ENCODE data around the gene CEP83. TPM values are rescaled to one million over a fixed set of nuclear protein-coding genes. Genes with fewer than 3 reads are reported as not detected.

Gene CEP83
- polyA plus RNA-seq, 4 donors: 25.8 to 33.2 (median 30.5) TPM

GRCh38 chr12:94309373-94309772 is 150.3 kb downstream of the CEP83 start:
- DNase-seq (ENCODE audit: low read depth in 4 of 4, low spot score in 3 of 4): no peak

DNA sequence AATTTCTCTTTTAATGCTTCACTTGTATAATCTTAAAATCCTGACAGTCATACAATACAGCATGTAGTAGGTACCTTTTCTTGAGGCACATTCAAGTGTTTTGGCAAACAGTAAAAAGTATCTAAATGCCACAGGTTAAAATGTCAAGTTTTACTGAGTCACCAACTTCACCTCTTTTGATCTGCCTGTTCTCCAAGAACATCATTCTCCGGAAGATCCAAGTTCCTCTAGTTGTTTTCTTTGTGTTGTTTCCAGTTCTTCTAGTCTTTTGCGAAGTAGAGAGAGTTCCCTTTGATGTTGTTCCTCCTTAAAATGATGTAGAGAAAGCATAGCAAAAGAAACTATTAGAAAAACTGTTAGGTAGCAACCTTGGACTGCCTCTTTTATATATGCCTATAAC is 151.1 kb downstream of the CEP83 start:
- DNase-seq (ENCODE audit: low read depth in 4 of 4, low spot score in 3 of 4): no peak

- DNase-seq (ENCODE audit: low read depth in 4 of 4, low spot score in 3 of 4): no peak
Observed at GRCh38 chr12:94305130-94305957, 154.3 kb downstream of the CEP83 start.

GRCh38 chr12:94304566-94305061 is 155.1 kb downstream of the CEP83 start:
- no peak for DNase-seq (ENCODE audit: low read depth in 4 of 4, low spot score in 3 of 4)

GRCh38 chr12:94304012-94304411 is 155.7 kb downstream of the CEP83 start:
- DNase-seq (ENCODE audit: low read depth in 4 of 4, low spot score in 3 of 4): no peak

DNA sequence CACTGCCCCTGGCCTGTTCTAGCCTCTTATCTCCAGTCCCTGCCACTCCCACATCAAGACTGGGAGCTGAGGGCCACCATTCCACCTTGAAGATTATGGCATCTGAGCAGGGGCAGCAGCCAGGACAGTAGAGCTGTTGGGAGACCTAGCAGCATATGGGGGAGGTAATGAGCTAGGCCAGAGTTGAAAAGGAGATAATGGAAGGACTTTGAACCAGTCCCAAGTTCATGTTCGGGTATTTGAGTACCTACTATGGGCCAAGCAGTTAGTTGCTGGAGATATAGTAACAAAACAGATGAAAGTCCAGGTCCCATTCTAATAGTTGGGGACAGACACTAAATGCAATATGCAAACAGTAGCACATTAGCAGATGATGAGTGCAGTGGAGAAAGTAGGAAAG is 159.8 kb downstream of the CEP83 start:
- DNase-seq (ENCODE audit: low read depth in 4 of 4, low spot score in 3 of 4): no peak

DNA sequence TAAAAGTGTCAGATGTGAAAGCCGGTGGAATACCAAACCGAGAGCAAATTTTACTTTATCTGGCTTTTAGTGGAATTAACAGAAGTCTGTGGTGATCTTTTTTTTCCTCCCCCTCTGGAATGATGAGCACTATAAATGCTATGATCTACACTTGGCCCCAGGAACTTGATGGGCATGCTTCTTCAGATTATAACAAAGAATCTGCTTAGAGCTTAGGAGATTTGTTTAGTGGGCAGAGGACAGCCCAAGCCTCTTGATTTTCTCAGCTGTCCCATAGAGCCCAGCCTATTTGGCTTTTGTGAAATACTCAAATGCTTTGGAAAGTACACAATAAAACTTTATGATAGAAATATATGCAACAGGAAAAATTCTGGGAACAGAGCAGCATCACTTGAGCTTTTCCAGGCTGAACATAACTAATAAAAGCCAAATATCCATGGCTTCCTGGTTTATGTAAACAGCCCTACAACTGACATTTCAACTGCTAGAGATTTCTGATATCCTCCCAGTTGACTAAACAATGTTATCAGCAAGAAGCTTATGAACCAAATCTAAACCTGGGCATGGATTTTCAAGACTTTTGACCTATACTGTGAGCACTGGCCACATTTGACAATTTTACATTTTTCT is 161.7 kb downstream of the CEP83 start:
- no peak for DNase-seq (ENCODE audit: low read depth in 4 of 4, low spot score in 3 of 4)

DNA sequence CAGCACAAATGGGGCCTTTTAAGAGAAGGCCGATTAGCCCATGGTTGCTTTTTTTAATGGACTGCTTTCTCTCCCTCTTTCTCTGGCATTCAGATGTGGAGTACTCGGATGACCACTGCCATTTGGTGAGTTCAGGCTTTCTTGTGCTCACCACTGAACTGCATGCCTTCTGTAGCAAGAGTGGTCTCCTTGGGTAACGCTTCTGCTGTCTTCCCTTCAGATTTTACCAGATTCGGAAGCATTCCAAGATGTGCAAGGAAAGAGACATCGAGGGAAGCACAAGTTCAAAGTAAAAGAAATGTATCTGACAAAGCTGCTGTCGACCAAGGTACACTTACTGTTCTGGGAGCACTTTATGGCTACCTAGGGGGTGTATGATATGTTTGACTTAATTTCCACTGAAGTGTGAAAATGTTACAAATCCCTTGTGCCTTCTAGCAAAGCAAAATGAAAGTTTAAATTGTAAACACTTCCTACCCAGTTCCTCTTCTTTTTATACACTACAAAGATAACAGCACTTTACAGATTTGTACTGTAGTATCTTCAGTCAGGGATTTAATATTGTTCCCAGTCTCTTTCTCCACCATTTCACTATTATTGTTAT is 162.5 kb downstream of the CEP83 start:
- no peak for DNase-seq (ENCODE audit: low read depth in 4 of 4, low spot score in 3 of 4)

DNA sequence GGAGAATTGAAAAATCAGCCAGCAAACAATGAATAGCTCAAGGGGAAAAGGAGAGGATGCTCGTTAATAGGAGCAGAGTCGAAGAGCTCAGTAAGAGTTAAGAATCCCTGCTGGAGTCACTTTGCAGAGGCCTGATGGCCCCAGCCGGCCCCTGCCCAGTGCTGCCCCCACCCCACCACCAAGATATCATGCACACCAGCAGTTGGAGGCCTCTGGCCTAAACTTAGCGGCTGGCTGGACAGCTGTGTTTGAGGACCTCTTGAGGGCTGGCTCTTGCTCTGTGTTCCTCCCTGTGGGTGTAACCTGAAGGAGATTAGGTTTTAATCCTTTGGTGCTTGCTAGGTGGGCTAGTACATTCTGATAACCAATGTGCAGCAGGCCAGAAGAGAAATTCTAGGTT is 169.3 kb downstream of the CEP83 start:
- DNase-seq (ENCODE audit: low read depth in 4 of 4, low spot score in 3 of 4): no peak

DNA sequence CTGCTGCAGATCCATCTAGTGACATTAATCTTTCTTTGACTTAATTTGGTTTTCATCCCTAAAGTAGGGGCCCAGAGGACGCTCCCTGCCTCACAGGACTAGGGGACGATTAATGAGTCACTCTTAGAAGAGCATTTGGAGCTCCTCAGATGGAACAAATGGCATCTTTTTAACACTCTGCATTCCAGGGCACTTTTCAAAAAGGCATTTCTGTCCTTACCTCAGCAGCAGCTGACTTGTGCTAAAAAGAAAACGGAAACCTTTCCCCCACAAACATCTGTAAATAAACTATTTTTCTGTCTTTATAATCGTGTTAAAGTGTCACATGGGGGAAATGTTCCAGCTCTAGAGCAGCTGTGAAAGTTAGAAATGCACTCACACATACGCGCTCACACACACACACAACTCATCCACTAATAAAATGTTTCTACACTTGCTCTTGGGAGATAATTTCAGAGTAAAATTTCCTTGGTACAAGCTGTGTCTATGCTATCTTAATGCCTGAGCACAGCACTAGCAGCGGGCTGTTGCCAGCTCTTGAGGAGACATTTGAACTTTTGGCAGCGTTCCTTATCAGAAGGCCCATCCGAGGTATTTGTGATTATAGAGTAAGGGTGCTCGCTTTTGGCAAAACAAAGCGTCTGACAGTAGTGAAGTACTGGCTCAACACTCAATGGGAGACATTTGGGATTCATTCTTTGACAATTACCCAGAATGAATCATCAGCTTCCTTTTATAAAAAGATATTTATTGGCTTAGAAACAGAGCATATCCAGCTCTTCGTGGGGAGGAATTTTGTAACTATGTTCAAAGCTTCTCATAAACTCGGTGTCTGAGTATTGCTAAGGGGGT is 170.0 kb downstream of the CEP83 start:
- no peak for DNase-seq (ENCODE audit: low read depth in 4 of 4, low spot score in 3 of 4)

DNA sequence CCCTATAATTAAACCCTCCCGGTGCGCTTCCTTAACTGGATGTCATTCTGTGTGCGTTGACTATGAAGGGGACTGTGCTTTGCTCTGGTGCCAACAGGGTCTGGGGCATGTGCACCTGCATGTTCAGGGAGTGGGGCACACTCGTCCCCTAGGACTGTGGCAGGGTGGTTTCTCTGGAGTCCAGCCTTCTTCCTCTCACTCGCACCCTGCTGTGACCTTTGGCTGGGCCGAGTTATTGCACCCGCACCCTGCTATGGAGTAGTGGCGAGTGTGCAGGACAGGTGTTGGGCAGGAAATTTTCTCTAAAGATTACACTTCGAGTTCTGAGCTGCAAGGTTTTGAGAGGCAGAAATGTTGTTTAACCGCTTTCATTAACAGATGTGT is 172.4 kb downstream of the CEP83 start:
- no peak for DNase-seq (ENCODE audit: low read depth in 4 of 4, low spot score in 3 of 4)

DNA sequence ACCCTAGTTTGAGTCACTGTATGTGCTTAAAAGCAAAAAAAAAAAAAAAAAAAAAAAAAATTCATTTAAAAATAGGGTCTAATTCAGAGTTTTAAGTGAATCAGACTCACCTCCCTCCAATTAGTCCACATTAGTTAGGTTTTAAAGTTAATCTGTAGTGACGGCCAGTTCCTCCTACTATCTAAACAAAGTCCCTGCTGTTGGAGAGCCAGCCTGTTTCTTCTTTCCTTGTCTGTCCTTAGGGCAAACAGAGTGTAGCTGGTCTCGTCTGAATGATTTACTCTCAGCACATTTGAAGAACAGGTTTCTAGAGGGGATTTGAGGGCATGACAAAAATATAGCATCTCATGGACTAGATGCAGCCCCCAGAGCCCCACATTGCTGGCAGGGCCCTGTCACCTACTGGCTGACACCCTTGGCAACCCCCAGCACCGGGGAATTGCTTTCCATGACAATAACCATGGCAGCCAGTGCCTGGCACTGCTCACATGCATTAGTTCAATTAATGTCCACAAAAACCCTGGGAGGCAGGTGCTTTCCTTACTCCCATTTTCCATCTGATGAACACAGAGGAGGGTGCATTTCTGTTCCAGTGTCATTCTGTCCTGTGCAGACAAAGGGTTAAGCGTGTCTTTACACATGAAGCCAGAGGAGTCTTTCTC is 173.0 kb downstream of the CEP83 start:
- no peak for DNase-seq (ENCODE audit: low read depth in 4 of 4, low spot score in 3 of 4)

GRCh38 chr12:94285943-94286582 is 173.6 kb downstream of the CEP83 start:
- DNase-seq (ENCODE audit: low read depth in 4 of 4, low spot score in 3 of 4): no peak

DNA sequence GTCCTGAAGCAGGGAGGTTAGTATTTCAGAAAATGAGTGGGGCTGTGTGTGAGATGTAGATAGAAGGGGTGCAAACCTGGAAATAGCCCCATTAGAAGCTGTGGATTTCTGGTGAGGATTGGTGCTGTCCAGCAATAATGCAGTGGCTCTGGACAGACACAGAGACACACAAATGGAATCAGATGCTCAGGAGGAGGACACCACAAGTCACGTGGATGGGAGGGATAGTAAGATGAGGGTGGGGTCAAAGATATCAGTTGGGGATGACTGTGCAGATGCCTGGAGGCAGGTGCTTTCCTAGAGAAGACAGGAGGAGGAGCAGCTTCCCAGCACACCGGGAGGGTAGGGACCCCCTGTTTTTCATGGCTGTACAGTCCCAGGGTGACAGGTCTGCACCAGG is 174.8 kb downstream of the CEP83 start:
- DNase-seq (ENCODE audit: low read depth in 4 of 4, low spot score in 3 of 4): no peak

DNA sequence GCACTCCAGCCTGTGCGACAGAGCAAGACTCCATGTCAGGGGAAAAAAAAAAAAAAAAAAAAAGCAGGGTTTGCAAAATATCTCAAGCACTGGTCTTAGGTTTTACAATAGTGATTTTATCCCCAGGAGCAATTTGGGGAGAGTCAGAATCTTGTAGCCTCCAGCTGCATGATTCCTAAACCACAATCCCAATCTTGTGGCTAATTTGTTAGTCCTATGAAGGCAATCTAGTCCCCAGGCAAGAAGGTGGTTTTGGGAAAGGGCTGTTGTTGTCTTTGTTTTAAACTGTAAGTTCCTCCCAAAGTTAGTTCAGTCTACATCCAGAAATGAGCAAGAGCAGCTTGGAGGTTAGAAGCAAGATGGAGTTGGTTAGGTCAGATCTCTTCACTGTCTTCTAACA is 175.6 kb downstream of the CEP83 start:
- no peak for DNase-seq (ENCODE audit: low read depth in 4 of 4, low spot score in 3 of 4)

- no peak for DNase-seq (ENCODE audit: low read depth in 4 of 4, low spot score in 3 of 4)
Observed at GRCh38 chr12:94282675-94283074, 177.0 kb downstream of the CEP83 start.

- DNase-seq (ENCODE audit: low read depth in 4 of 4, low spot score in 3 of 4): no peak
Observed at GRCh38 chr12:94280063-94280462, 179.6 kb downstream of the CEP83 start.

GRCh38 chr12:94277426-94278000 is 182.2 kb downstream of the CEP83 start:
- no peak for DNase-seq (ENCODE audit: low read depth in 4 of 4, low spot score in 3 of 4)

DNA sequence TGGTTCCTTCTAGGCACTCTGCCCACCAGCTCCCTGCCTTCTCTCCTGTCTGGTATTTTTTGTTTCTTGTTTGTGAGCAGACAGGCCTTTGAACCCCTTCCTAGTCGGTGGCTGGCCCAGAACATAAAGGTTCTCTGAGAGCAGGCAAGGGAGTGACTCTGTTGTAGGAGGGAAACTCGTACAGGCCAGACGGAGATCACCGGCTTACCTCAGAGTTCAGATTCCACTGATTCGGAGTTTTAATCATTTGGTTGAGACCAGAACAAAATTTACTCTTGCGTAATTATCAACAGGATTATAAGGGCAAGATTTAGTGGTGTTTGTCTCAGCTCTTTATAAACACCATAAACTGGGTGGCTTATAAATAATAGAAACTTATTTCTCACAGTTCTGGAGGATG is 182.9 kb downstream of the CEP83 start:
- DNase-seq (ENCODE audit: low read depth in 4 of 4, low spot score in 3 of 4): no peak

All from right renal pelvis (tissue), 4 donors.